Measurements from ENCODE around the gene OPCML.

Gene OPCML

DNA sequence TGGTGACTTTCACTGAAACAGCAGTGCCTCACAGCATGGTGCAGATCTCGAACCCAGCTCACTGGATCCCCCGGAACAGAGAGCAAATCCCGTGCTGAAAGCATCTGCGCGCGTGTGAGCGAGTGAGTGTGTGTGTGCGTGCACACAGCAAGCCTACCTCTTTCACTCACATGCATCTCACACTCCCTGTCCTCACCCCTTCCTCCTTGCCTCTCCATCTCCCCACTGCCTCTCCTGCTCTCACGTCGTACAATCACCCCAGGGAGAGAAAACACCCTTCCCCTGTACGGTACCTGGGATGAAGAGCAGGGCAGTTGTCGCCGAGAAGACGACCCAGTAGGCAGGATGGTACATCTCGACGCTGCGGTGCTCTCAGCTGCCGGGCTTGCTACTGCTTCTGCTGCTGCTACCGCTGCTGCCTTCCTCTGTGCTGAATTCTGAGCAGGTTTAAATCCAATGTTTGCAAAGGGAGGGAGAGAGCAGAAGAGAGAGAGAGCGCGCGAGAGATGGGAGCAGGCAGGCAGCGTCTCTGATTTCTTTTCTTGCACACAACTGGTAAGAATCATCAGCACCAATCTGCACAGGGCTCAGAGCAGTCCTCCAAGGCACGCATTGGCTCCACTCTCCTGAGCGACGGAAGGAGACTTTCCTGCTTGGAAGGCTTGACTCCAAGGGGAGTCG is at the start of gene OPCML:
Gene OPCML, minus strand, starts transcription at position 531 of the 681 bp plus-strand sequence.
- DNase-seq (ENCODE audit: low read depth): no peak

DNA sequence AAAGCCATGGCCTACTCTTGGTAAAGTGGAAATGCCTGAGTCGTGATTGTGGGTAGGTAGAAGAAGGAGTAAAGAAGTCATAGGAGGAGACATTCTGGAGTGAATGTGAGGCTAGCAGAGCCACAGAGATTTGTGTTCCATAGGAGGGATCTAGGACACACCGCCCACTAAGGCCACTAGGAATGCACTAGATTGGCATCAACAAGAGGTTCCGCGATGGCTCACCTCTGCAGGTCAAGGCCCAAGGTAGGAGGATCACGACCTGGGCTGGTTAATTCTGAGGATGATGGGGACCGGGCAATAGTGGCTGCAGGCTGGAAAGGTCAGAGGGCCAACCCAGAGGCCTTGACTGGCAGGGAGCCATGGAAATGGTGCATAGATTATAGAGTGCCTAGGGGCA is 48.8 kb upstream of the OPCML start:
- DNase-seq (ENCODE audit: low read depth): no peak

DNA sequence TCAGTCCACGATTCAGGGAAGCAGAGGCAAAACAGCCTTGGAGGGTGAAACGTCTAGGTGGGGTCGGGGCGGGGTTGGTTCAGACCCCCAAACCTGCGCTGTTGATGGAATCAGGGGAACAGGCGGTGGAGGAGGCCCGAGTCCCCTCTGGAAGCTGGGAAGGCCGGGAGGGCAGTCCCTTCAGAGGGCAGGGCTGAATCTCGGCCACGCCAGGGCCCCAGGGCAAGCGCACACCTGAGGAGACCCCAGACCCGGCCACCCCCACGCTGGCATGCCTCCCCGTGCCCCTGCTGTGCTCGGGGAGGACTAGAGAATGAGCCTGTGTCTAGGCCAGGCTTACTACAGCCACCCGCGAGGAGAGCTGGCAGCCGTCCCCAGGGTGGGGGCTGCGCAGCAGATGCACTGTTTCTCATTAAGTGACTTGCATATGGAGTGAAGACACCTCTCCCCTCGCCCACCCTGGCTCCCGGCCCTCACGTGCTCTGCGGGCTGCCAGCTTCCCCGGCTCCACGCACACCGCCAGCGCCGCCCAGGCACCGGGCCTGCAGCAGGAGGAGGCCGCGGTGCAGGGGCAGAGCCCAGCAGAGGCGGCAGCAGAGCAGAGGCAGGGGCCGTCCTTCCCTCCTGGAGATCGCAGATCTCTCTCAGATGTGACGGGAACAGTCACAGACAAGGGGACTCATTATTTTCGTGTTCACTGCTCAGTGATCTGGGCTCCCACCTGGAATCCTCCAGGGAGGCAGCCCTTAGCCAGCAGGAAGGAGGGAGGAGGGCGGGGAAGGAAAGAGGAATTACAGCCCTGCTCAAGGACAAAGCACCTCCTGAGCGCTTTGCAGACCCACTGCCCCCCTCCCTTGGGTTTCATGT is 47.1 kb upstream of the OPCML start:
- DNase-seq (ENCODE audit: low read depth): no peak

DNA sequence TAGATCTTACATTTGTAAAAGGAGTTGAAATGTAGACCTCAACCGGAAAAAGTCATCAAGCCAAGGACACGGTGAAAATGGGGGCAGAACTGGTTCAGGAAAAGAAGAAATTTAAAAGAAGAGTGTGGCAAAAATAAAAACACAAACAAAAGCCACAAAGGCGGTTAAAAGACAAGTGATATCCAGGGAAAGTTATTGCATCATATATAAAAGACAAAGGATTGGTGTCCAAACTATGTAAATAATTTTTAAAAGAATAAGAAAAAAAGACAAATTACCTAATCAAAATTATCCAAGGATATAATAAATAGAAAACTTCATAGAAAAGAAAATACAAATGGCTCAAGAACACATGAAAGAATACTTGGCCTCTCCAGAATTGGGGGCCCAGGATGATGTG is 45.1 kb upstream of the OPCML start:
- DNase-seq (ENCODE audit: low read depth): no peak

DNA sequence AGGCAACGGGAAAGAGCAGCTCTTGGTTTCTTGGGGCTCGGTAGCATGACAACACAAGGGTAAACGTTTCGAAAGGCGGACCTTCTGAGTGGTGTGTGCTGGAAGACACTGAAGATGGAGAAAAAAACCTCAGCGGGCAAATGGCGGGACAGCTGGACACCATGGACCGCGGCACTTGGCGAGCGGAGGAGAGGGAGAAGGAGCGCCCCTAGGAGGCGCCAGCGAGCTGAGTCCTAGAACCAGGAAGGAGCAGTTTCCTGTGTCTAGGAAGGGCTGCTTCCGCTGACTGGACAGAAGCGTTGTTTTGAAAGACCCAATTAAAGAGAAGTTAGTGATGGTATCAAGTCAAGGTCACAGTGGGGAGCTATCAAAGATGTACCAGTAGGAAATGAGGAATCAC is 44.0 kb upstream of the OPCML start:
- no peak for DNase-seq (ENCODE audit: low read depth)

DNA sequence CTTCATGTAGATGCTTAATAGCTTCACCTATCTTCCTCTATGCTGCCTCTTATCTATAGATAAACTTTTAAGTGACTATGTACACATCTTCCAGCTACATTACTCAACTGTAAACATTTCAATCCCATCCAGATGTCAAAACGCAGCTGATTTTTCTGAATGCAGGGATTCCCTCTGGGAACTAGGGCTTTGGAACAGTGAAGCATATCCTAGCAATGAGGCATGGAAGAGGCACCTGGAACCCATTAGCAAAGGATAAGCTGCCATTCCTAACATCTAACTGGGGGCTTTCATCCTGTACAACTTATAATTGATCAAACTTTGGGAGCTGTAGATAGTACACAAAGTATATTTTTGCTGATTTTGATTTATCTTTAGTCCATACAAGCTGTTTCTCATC is 40.8 kb upstream of the OPCML start:
- DNase-seq (ENCODE audit: low read depth): no peak

DNA sequence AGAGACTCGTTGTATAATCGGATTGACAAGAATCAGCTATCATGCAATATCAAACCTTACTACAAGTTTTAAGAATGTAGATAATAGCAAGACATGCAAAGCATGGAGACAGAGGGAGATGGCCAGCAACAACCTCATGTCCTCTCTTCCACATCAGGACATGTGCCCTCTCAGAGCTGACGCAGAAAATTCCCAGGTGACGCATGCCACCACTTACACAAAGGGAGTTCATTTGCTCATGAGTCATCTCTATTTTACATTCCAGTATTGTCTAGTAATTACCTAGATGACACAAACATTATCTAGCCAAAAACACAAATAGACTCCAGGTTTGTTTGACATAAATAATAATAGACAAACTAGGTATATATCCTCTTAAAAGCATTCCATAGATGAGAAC is 38.1 kb upstream of the OPCML start:
- no peak for DNase-seq (ENCODE audit: low read depth)

DNA sequence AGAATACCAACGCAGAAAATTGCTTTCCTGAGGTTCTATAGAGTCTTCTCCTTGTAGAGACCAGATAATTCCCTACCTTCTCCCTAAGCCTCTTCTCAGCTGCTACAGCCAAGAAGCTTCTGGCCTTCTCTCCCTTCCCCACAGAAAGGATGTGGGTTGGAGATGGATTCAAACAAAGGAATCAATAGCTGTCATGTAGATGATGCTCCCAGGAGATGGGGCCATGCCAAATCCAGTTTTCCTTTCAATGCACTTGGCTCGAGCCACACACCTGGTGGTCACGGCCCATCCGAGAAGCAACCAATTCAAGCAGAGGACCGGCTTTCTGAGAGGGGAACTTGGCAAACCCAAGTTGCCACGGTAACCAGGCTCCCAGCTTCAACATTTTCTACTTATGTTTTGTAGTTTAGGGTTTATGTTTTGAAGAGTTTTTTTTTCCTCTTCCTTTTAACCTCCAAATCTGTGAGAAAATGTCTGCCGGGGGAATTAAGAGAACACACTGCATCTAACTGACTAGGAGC is 31.3 kb upstream of the OPCML start:
- DNase-seq (ENCODE audit: low read depth): no peak

DNA sequence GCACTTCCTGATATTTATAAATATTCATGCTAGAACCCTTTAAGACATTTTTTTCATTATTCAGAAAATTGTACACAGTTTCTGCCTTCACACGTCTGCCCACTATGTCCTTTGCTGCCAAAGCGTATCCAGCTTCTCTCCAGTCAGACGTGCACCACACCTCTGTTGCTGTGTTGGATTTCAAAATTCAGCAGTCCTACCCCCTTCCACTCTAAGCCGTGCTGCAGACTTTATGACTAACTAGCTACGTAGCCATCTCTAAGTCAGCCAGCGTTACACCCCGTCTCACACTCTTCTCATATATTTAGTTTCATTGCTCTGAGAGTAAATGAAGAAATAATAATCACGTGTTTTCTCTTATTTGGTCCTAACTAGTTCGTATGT is 28.2 kb upstream of the OPCML start:
- DNase-seq (ENCODE audit: low read depth): no peak

DNA sequence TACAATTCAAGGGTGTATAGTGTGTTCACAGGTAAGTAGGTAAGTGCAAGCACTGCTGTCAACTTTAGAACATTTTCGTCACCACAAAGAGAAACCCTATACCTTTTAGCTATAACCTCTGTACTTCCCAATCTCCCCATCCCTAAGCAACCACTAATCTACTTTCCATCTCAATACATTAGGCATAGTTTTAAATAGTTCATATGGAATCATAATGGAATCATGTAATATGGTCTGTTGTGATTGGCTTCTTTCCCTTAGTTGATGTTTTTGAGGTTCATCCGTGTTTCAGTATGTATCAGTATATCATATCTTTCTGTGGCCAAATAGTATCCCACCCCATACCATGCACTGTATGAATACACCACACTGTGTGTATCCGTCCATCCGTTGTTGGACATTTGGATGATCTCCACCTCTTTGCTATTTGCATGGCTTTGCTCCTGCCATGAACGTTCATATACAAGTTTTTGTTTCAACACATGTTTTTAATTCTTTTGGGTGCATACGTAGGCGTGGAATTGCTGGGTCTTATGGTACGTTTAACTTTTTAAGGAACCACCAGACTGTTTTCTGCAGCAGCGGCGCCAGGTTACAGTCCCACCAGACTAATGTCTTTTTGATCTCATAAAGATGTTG is 27.7 kb upstream of the OPCML start:
- DNase-seq (ENCODE audit: low read depth): no peak

DNA sequence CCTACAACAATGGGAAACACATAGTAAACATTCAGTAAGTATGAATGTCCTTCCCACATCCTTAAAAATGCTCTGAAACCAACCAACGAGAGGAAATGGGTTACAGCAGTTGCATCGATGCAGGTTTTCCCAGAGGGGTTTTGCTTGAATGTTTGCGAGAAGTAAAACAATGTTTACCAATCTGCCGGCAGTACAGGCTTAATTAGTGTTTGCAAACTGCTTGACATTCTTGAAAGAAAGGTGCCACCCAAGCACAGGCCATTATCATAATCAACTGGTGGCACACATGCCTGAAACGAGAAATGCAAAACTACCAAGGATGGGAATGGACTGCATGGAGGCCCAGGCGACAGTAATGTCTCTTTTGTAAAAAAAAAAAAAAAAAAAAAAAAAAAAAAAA is 27.1 kb upstream of the OPCML start:
- DNase-seq (ENCODE audit: low read depth): no peak

DNA sequence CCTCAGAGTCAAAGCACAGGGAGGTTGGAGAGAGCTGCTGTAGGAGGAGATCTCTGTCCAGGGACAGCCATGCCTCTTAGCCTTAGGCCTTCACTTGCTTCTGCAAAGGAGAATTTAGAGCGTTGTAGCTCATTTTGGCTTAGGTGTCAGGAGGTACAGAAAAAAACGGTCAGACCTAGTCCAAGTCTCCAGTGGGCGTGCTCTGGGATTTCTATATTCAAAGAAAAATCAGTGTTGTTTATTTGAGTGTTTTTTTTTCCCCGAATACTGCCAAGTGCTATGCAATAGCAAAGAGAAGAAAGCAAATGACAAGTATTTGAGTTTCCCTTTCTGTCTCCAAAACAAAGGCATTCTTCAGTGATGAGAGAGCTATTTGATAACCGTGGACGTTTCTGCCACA is 22.7 kb upstream of the OPCML start:
- DNase-seq (ENCODE audit: low read depth): no peak

DNA sequence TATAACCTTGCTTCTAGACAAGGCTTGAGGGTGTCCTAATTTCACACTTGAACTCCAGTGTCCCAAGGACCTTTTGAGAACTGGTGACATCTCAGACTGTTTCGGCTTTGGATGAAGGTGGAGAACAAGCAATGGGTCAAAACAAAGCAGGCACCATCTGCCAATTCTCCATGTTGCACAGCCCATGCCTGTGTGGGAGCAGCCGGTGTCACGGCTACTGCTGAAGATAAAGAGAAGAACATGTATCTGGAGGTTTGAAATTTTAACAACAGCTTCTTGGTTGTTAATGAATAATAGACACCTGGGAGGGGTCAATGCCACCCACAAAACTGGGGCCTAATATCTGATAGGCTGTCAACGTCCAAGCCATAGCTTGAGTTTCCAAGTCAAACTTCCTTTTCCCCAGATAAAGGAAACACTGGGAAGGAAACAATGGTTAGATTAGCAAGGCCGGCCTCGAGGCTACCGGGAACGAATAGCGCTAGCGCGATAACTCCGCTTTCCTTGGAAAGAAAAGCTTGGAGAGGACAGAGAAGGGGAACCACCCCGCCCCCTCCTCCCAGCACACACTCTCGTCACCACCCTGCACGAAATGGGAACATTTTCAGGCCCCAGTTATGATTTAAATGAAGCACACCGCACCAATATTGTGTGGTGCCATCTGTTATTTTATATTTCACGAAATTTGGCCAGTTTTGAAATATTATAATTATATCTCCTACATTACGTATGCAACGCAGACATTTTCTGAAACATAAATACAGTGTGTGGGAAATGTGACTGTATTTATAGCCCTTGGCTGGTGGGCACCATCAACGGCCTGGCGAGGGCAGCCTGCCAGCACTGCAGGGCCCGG is 21.8 kb upstream of the OPCML start:
- no peak for DNase-seq (ENCODE audit: low read depth)

DNA sequence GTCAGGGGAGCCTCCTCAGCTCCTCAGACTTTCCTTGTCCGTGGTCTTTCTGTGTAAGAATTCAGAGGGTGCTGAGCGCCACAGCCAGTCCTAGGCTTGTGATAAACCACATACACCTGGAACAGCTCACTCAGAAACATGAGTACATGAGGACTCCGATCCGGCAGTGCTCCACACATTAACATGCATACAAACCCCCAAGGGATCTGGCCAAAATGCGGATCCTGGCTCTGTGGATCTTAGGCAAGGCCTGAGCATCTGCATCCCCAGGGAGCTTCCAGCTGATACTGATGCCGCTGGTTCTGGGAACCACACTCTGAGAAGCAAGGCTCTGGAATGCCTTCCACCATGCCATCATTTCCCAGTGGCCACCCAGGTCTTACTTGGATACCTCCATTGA is 20.6 kb upstream of the OPCML start:
- no peak for DNase-seq (ENCODE audit: low read depth)

DNA sequence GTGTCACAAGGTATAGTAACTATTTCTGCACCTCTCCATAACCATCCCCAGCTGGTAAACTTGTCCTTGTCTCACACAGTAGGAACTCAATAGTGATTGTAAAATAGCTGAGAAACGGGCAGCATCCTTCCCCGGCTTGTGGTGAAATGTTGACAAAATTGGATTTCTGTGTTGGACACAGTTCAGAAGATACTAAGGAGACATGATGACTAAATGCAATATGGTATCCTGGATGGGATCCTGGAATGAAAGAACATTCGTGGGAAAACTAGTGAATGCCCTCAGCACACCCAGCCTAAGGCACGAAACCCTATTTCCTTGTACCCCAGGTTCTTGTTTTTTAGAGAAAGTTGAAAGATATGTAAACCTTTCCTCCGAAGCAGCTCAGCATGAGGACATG is 18.8 kb upstream of the OPCML start:
- DNase-seq (ENCODE audit: low read depth): no peak

DNA sequence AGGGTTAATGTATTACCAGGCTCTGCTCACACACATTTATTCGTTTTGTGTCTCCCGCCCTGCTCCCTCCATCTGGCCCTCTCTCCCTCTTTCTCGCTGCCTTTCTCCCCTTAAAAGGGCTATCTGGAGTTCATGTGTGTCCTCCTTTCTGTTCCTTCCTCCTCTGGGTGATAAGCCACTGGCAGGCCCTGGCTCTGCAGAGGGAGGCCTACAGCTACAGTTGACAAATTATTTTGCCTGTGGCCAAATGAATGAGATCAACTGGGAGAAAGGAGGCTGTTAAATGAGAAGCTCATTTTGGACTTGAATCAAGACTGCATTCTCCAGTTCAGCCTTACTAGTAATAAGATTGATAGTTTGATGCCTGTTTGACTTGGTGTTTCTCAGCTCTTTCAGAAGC is 17.5 kb upstream of the OPCML start:
- no peak for DNase-seq (ENCODE audit: low read depth)

DNA sequence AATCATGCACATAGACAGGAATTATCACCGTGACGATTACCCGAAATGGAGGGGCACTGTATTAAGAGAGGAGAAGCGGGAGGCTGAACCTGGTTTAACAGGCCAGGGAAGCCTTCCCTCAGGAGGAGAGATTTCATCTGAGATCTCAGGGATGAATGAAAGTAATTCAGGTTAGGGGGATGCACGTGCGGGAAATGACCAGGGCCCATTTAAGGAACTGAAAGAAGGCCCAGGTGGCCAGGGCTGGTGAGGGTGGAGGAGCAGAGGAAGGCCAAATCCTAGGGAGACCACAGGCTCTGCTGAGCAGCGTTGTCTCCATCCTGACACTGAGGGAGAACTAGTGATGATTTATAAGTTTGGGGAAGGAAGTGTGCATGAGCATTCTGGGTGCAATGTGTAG is 16.3 kb upstream of the OPCML start:
- DNase-seq (ENCODE audit: low read depth): no peak

DNA sequence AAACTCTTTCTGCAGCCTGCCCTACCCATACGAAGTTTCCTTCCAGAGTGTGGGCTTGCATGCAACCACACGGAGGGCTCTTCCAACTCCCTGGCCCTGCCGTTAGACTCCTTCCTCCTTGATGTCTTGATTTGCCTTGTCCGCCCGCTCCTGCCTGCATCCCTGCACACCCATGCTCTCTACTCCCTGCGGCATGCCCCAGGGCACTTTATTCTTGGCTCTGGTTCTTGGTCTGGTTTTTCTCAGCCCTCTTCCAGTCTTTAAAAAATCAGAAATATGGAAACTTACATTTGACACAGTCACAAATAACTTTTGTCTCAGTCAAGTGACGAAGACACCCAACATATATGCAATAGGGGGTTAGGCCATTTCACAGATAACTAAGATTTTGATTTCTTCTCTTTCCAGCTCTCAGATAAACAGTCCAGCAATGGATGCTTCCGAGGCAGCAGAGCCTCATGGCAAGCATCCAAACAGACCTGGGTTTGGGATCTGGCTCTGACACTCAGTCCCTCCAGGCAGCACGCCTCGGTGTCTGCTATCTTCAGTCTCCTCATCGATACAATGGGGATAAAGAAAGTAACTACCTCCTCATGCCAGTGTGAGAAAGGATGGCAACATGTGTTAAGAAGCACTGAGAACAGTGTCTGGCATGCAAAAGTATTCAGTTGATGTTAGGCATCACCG is 15.7 kb upstream of the OPCML start:
- no peak for DNase-seq (ENCODE audit: low read depth)

DNA sequence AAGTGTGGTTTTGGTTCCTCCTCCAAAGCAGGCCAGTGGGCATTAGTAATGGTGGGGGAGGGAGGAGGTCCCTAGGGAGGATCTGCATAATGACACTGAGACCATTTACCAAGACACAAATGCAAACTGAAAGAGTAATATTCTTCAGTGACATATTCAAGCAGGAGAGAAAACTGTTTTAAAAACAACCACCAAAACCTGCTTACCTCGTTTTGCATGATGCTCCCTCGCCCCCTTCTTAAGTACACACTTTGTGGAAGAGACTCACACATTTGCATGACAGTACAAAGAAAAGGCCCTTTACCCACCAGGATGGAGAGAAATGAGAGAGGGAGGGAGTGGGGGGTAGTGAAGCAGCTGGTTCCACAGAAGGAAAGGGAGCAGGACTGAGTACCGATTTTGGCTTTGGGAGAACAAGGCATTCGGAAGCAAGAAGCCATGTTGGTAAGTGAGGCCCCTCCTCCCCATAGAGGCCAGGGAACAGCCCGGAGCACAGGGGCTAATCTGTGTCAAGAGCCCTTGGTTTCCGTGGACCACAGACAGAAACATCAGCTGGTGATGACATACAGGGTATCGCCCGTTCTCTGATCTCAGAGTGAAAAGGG is 13.0 kb upstream of the OPCML start:
- no peak for DNase-seq (ENCODE audit: low read depth)

DNA sequence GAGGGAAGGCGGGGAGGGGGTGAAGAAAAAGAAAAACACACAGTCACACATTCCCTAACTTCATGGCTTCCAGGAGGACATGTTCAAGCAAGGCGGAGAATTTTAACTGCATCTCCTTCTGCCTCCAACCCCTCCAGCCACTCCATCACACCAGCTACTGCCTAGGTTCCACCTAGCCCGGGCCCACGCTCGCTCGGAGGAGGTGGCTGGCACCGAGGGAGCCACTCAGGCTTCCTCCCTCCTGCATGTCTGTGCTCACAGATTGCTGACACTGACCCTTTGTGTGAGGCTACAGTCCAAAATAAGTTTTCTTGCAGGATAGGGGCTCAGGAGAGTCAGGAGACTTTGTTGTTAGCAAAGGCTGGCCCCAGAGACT is 9.4 kb upstream of the OPCML start:
- DNase-seq (ENCODE audit: low read depth): no peak

All from HS-5 (cell line).